NCI-H1694 (cell line): ENCODE results near the gene SLC9A2.

Source experiments
- DNase-seq: peaks from one replicate; lab custom pipeline; 2025; lab: John Stamatoyannopoulos, UW

The SLC9A2 gene, protein sequence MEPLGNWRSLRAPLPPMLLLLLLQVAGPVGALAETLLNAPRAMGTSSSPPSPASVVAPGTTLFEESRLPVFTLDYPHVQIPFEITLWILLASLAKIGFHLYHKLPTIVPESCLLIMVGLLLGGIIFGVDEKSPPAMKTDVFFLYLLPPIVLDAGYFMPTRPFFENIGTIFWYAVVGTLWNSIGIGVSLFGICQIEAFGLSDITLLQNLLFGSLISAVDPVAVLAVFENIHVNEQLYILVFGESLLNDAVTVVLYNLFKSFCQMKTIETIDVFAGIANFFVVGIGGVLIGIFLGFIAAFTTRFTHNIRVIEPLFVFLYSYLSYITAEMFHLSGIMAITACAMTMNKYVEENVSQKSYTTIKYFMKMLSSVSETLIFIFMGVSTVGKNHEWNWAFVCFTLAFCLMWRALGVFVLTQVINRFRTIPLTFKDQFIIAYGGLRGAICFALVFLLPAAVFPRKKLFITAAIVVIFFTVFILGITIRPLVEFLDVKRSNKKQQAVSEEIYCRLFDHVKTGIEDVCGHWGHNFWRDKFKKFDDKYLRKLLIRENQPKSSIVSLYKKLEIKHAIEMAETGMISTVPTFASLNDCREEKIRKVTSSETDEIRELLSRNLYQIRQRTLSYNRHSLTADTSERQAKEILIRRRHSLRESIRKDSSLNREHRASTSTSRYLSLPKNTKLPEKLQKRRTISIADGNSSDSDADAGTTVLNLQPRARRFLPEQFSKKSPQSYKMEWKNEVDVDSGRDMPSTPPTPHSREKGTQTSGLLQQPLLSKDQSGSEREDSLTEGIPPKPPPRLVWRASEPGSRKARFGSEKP

DNA sequence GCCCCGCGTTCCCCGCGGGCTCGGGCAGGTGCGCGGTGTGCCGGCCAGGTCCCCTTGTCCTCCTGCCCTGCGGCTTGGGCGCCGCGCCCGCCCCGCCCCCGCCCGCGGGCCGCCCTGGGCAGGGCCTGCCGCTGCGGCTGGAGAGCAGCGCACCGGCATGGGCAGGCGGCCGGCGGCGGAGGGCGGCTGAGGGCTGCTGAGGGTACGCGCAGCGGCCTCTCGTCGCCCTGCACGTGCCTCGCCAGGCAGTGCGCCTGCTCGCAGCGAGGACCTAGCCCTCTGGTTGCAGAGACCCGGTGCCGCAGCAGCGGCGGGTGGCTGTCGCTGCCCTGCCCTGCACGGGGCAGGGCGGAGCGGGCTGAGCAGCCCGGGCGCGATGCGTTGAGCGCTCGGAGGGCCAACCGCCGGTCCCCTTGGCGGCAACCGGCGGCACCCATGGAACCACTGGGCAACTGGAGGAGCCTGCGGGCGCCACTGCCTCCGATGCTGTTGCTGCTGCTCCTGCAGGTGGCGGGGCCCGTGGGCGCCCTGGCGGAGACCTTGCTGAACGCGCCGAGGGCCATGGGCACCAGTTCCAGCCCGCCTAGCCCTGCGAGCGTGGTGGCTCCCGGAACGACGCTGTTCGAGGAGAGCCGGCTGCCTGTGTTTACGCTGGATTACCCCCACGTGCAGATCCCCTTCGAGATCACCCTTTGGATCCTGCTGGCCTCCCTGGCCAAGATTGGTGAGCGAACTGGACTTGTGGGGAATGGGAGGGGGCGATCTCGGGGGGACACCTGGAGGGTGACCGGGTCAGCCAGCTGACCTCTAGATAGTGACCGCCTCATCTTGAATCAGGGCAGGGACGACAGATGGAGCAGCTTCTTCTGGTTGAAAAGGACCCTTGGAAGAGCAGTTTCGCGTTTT is at the start of gene SLC9A2:
Gene SLC9A2, plus strand, starts transcription at position 140 of the 906 bp plus-strand sequence. Its CDS starts 296 bp downstream, at position 436.
- no peak for DNase-seq

DNA sequence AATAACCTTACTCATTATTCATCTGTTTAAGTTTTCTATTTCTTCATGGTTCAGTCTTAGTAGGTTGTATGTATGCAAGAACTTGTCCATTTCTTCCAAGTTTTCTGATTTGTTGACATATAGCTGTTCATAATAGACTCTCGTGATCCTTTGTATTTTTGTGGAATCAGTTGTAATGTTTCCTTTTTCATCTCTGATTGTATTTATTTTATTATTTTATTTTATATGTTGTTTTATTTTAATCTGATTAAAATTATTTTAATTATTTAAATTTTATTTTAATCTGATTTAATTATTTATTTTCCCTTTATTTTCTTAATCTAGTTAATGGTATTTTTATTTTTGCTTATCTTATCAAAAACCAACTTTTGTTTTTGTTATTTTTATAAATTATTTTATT is 43.5 kb upstream of the SLC9A2 start:
- no peak for DNase-seq

DNA sequence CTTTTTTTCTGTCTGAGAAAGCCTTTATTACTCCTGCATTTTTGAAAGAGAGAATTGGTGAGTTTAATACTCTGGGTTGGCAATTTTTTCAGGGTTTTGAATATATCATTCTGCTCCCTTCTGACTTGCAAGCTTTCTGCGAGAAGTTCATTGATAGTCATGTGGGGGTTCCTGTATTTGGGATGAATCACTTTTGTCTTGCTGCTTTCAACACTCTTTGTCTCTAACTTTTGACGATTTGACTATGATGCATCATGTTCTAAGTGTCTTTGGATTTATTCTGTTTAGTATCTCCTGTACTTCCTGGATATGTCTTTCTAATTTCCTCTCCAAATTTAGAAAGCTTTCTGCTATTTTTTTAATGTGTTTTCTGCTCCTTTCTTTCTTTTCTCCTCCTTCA is 41.0 kb upstream of the SLC9A2 start:
- DNase-seq = no peak

DNA sequence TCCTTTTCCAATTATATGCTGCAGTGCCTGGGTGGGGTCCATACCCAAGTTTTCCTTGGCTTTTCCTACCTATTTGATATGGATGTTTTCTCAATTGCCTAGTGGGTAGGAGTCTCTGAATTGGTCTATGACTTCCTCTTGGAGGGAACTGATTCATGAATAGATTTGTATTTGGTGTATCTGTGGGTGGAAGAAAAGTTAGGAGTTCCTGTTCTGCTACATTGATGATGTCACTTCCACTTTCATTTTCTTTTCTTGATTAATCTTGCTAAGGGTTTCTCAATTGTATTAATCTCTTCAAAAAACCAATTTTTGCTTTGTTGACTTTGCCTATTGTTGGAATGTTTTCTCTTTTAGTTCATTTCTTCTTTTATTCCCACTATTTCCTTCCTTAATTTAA is 37.4 kb upstream of the SLC9A2 start:
- no peak for DNase-seq

DNA sequence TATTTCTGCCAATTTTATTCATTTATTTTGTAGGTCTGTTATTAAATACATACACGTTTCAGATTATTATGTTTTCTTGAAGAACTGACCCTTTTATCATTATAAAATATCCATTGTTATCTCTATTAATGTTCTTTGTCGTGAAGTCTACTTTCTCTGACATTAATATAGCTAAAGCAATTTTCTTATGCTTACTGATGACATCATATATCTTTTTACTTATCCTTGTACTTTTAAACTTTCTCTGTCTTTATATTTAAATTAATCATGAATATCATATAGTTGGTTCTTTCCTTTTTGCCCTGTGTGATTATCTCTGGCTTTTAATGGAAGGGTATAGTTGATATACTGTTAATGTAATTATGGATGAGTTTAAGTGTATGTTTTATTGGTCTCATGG is 36.5 kb upstream of the SLC9A2 start:
- DNase-seq = no peak

DNA sequence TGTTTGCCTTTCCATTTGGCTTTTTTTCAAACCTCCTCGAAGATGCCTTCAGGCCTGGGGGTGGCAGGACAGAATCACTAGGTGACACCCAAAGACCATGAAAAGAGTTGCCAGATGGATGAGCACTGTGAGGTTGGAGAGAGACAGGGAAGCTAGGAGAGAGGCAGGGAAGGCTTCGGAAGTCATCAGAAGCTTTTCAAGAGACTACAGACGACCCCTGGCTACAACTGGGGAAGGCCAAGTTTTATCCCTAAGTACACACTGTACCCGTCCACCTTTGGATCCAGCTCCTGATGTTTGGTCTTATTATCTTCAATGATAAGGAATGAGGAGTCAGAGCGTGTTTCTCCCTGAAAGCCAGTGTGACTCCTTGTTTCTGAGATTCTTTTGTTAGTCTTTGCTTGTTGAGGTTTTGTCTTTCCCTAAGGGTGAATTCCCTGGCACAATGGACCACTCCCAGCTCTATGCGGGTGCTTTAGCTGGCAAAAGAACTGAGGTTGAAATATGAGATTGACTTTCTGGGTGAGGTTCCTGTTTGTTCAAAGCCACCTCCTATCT is 33.4 kb upstream of the SLC9A2 start:
- DNase-seq = no peak

DNA sequence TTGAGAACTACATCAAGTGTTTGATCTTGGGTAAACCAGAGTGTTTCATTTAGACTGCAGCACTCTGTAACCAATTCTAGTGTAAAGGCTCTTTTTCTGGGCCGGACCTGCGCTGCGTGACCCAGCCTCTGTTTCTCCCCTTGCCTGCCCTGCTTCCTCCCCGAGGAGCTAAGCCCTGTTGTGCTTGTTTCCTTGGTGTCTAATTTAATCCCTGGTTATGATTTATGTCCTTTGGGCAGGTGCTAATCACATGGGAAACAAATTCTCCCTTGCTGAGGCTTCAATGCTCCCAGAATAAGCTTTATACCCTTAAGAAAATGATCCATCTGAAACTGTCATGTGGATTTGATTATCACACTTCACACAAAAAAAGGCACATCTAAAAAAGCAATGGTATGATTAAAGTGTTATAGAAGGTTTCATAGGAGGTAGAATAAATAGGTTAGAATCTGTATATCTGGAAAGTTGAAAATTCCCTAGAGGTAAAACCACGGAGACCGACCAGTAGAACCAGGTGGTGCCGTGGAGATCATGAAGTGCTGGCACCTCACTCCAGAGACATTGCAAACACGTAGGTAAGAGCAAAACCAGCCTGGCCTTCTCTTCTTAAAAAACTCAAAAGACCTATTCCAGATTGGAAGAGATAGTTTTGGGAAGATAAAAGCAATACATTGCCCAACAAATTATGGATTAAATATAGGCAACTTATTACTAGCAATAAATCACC is 31.0 kb upstream of the SLC9A2 start:
- no peak for DNase-seq

DNA sequence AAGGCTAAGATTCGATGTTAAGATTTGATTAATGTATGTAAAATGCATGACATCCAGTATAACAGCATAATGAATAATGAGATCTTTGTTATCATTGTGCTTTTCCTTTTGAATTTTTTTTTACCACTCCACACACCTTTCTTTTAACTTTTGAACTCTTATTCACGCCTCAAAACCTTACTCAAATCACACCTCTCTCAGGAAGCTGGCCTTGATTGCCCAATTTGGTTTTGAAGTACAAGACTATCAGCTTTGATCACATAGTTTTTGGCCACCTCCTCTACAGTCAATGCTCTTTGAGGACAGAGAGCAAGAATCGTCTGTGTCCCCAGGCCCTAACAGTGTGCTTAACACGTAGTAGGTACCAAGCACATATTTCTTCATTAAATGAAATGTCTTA is 29.9 kb upstream of the SLC9A2 start:
- DNase-seq = no peak

DNA sequence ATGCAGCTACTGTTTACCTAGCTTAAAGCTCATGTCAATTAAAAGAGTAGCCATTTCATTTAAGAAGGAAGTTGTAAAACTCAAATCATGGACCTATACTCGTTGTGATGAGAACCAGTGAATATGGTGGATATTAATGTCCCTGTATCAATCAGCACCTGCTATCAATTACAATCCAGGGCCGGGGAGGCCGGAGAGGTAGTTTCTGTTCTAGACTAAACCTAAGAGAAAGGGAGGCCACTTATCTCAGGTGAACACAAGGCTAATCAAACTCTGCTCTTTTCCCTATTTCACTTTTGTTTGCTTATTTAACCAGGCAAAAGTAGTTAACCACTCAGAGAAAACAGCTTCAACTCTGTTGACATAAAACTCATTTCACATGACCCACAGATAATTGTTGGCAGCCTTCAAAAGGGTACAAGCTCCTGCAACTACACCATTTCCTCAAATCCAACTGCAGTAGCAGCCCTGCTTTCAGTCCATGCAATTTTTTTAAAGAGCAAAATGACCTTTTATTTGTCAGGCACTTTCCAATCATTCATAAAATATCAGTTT is 27.8 kb upstream of the SLC9A2 start:
- DNase-seq = no peak

DNA sequence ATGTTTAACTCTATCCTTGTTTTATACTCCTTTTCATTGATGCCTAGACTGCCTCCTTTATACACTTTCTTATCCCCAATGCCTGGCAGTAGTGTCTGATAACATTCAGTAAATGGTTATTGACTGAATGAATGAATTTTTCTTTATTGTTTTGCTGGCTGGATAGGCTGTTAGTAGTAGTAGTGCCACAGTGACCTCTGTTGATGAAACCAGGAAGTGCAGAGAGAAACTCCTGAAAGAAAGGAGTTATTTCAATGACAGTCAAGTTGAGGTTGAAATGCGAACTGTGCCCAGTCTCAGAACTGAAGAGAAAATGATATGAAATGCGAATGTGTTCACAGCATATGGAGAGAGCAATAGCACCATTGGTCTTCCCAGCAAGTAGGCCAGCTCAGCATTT is 26.8 kb upstream of the SLC9A2 start:
- DNase-seq = no peak

DNA sequence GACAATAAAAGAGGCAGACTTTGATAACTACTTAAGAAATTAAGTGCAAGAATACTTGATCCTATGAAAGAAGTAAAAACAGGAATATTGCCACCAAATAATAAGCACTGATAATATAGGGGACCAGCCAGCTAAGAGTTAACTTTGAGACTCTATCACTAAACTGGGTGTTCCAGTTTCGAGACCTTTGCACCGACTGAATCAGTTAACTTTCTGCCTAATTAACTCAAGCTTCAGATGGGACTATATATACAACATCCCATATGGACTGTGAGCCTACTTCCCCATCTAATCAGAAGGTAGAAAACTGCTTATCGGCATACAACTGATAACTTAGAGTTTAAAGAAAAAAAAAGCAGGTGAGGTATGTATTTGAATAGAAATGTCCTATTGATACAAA is 25.8 kb upstream of the SLC9A2 start:
- DNase-seq = no peak

DNA sequence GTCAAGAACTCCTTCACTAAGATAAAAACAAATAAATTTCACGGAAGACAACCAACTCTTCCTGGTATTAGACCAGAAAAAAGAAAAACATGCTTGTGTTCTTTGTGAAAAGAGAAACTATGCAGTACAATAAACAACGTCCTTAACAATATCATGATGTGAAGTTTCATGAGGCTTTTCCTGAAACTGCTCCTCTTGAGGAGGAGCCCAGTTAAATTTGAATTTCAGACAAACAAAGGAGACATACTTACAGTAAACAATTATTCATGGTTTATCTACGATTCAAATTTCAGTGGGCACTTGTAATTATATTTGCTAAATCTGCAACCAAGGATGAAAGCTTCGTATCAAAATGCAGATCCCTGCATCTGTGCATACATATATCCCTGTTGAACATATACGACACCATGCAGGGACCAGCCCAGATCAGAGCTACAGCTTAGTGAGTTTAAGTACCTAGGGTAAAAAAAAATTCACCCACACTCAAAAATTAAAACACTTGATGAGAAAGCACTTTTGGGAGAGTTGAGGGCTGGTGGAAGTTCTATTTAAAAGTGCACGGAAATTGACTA is 24.8 kb upstream of the SLC9A2 start:
- DNase-seq = no peak

DNA sequence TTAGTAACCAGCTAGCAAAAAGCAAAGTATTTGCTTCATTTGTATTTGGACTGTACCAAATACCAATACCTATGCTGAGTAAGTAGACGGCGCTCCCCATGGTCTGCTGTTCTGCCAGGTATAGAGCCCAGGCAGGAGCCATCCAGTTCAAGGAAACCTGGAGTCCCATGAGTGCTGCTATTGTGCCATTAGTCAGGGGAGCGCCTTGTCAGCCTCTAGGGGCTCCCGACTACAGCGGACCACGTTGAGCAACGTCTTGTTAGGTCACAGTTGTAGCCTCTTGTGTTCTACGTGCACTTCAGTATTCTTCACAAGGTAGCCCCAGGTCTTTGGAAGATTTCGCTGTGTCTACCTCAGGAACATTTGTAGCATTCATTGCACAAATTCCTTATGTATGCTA is 21.6 kb upstream of the SLC9A2 start:
- no peak for DNase-seq

DNA sequence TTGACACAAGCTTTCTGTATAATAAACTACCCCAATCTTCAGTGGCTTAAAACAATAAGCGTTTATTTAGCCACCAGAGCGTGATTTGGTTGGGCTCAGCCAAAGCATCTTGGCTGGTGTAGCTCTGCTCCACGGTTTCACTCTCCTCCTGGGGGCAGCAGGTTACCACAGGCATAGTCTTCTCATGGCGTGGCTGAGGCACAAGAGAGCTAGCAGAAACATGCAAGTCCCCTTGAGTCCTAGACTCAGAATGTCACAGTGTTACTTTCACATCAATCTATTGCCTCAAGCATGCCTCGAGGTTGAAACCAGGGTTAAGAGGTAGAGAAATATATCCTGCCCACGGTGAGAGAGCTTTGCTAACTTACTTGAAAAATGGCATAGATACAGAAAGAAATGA is 19.9 kb upstream of the SLC9A2 start:
- no peak for DNase-seq

DNA sequence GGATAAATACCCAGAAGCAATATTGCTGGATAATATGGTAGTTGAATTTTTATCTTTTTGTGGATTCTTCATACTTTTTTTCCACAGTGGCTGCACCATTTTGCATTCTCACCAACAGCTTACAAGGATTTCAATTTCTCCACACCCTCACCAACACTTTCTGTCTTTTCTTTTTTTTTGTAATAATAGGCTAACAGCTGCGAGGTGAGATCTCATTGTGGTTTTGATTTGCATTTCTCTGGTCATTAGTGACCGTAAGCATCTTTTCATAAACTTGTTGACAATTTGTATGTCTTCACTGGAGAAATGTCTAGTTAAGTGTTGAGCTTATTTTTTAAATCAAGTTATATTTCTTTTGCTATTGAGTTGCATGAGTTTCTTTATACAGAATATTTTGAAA is 17.6 kb upstream of the SLC9A2 start:
- DNase-seq = no peak

DNA sequence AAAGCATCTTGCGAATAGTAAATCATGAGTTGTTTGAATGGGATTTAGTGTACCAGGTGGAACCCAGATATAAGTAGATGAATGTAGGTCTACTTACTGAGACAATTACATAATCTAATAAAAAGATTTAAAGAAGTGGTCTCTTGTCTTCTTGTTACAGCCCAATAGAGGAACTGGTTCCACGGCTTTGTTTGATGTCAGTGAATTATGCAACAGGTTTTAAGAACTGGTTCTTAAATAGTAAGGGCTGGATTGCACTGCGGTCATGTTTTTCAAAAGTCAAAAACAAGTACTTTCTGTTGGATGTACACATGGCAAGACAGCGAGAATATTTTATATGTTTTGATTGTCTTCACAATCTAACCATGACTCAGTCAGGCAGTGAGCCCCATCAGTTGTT is 15.4 kb upstream of the SLC9A2 start:
- DNase-seq = no peak

DNA sequence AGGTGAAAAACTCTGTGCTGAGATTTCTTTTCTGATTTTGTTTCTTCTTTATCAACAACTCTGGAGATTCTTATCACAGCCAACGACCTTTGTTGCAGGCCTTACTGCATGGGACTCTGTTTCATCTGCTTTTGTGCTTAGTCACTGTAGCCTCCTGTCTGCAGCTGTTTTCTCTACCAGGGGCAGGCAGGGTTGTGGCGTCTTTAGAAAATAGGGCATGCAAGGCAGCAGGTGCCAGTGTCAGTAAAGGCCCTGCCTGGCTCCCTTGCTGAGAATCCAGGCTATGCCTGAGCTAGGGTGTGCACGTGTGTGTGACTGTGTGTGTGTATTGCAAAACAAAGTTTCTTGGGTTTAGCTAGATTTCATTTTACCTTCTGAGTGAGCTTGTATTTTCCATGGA is 14.6 kb upstream of the SLC9A2 start:
- no peak for DNase-seq

DNA sequence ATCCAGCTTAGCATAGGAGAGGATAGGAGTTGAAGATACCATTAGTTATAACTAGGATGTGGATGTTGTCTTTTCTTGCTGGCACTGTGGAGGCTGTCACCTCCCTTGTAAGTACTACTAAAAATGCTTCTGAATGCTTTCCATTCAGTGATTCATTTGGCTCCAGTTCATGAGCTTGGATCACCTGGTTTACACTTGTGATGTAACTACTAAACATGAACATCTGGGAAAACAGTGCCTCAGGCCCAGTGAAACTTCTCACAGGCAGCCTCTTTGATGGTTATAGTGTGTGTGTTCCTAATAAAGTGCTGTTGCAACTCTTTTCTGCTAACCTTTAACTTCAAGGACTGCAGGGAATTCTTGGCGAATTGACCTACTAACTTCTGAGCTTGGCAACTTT is 13.0 kb upstream of the SLC9A2 start:
- no peak for DNase-seq

DNA sequence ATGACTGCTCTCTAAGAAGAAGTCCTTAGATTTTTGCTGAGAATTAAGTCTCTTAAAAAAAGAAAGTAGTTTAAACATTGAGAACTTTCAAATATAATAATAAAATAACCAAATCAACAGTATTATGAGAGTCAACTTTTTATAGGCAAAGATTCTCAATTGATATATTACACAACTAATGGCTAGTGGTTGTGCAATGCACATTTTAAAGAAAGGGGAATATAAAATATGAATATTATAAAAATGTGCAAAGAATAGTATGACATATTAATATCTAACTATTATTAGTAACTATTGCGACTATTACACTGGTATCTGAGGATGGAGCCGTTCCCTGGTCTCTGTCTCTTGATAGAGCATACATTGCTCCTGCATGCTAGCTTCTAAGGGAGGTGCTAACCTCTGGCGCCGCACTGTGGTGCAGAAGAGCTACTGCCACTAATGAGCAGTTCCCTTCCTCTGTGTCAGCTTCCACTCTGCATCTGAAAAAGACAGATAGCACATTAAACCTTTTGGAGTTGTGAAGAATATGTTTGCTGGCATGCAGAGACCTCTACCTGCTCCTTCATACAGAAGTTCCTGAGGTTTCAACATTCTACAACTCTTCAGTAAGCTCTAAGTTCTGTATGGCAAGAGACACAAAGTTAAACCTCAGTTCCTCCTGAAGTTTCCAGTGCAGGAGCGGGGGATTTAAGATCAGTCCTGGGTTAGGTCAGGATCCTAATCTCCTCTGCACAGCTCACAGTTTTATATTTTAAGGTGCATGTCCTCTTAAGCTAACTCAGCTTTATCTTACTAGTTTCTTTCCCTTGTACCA is 3.5 kb upstream of the SLC9A2 start:
- DNase-seq = peak; percentile 26
